SK-N-SH treated with all-trans-retinoic acid at 6 μM for 48 hours (cell line): ENCODE results near the gene OR52N5.

ENCODE experiments used
- BACH2 ChIP-seq: fragments of 250-450 bp; sonication (Bioruptor Pico); IDR thresholded peaks from 2 replicates; pipeline ENCODE4 v1.9.0; 2021; ENCODE audit warnings: mild to moderate bottlenecking, borderline replicate concordance
- SNAI2 ChIP-seq: fragments of 250-450 bp; sonication (Bioruptor Pico); IDR thresholded peaks from 2 replicates; pipeline ENCODE4 v1.5.0; 2020; ENCODE audit warnings: mild to moderate bottlenecking, moderate library complexity
- ZC3H10 ChIP-seq: fragments of 250-450 bp; sonication (Bioruptor Pico); IDR thresholded peaks from 2 replicates; pipeline ENCODE4 v1.5.1; 2021; ENCODE audit warnings: mild to moderate bottlenecking, moderate library complexity
- TF ChIP-seq, protein P1 (sequence below): fragments of 250-450 bp; sonication (Bioruptor Pico); IDR thresholded peaks from 2 replicates; pipeline ENCODE4 v1.5.1; 2020; ENCODE audit warnings: low read depth, mild to moderate bottlenecking, moderate library complexity
- TF ChIP-seq, protein P2 (sequence below): fragments of 250-450 bp; sonication (Bioruptor Pico); IDR thresholded peaks from 2 replicates; pipeline ENCODE4 v1.8.0; 2020; ENCODE audit warnings: mild to moderate bottlenecking, moderate library complexity, borderline replicate concordance

DNA sequence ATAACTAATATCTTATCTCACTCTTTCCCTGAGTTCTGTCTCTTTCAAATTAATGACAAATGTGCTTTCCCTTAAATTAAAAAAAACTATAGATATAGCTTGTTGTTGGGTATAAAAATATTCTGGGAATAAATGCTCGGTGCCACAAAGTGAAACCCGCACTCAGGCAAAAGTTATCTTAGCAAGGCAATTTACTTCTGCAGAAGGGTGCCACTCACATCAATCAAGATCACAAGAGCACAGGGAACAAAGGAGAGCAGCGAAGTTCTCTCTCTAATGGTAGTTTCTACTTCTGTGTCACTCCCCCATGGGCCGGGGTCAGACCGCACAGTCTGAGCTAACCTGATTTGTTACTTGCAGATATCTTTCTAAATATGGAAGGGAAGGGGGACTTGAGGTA lies 20.8 kb upstream of the OR52N5 start:
- TF ChIP-seq ZC3H10 (CRISPR knock-in tag) (no peak), BACH2 (CRISPR knock-in tag) (no peak), SNAI2 (CRISPR knock-in tag) (no peak)
- TF ChIP-seq, protein P1, sequence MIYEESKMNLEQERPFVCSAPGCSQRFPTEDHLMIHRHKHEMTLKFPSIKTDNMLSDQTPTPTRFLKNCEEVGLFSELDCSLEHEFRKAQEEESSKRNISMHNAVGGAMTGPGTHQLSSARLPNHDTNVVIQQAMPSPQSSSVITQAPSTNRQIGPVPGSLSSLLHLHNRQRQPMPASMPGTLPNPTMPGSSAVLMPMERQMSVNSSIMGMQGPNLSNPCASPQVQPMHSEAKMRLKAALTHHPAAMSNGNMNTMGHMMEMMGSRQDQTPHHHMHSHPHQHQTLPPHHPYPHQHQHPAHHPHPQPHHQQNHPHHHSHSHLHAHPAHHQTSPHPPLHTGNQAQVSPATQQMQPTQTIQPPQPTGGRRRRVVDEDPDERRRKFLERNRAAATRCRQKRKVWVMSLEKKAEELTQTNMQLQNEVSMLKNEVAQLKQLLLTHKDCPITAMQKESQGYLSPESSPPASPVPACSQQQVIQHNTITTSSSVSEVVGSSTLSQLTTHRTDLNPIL (CRISPR knock-in tag) = no peak
- TF ChIP-seq, protein P2, sequence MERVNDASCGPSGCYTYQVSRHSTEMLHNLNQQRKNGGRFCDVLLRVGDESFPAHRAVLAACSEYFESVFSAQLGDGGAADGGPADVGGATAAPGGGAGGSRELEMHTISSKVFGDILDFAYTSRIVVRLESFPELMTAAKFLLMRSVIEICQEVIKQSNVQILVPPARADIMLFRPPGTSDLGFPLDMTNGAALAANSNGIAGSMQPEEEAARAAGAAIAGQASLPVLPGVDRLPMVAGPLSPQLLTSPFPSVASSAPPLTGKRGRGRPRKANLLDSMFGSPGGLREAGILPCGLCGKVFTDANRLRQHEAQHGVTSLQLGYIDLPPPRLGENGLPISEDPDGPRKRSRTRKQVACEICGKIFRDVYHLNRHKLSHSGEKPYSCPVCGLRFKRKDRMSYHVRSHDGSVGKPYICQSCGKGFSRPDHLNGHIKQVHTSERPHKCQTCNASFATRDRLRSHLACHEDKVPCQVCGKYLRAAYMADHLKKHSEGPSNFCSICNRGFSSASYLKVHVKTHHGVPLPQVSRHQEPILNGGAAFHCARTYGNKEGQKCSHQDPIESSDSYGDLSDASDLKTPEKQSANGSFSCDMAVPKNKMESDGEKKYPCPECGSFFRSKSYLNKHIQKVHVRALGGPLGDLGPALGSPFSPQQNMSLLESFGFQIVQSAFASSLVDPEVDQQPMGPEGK = no peak
